ENCODE measurements around the gene TPPP2.

DNA sequence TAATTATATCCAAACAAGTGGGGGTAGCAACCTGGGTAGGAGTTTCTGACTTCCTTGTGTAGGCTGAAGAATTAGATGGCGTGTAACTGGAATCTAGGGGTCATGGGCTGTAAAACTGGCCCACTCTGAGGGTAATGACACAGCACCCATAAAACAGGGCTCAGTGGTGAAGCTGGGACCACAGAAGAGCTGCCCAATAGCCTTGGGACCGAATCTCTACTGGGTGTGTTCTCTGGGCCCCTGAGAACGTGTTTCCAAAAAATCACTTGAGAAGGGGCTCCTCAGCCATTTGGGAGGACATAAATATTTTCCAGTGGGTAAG, 31.3 kb downstream of the TPPP2 start:
- TF ChIP-seq, protein P1, sequence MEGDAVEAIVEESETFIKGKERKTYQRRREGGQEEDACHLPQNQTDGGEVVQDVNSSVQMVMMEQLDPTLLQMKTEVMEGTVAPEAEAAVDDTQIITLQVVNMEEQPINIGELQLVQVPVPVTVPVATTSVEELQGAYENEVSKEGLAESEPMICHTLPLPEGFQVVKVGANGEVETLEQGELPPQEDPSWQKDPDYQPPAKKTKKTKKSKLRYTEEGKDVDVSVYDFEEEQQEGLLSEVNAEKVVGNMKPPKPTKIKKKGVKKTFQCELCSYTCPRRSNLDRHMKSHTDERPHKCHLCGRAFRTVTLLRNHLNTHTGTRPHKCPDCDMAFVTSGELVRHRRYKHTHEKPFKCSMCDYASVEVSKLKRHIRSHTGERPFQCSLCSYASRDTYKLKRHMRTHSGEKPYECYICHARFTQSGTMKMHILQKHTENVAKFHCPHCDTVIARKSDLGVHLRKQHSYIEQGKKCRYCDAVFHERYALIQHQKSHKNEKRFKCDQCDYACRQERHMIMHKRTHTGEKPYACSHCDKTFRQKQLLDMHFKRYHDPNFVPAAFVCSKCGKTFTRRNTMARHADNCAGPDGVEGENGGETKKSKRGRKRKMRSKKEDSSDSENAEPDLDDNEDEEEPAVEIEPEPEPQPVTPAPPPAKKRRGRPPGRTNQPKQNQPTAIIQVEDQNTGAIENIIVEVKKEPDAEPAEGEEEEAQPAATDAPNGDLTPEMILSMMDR (IDR thresholded peaks at IDR 0.05 in 8 of 11, conservative IDR thresholded peaks at IDR 0.05 in 3 of 11) = no peak
- no peak for TF ChIP-seq POLR2A (IDR thresholded peaks at IDR 0.05)
- TF ChIP-seq POLR2AphosphoS5 (IDR thresholded peaks at IDR 0.05) = no peak

Data from spleen (tissue), 7 donors.